ENCODE data around the gene SNAP29.

Gene SNAP29

DNA sequence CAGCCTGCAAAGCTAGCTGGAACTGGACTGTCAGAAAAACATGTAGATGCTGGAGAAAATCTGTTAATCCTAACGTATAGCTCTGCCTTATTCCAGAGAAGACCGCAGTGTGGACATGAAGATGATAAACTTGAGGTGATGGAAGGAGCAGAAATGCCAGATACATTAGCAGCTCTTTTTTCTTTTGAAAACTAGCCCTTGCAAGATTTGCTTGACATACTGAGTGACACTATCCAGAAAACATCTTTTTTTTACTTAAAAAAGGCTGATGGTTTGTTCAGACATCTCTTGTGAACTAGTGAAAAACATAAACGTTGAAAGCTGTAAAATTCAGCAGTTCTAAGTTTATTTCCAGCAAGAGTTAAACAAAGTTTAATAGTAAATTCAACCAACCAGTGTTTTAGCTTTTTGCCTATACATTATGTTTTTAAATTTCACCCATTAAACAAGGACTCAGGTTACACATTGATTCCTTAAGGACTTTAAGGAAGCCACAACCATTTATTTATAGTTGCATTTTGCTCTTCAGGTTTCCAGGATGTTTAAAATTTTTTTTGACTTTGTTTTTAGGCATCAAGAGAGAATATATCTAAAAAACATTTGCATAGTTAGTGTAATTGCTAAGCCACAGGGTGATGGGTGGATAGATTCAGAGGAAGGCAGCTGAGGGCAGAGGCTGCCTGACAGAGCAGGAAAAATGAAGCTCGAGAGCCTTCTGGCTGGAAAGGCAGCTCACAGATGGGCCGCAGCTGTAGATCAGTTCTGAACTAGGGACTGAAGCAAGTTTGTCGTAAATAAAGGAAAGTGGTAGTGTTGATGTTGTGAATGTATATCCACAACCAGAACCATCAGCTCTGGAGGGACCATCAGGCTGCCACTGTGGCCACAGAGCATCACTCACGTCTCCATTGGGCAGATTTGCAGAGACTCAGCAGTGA, 9.5 kb downstream of the SNAP29 start:
- no peak overlapping the region for H3K9ac ChIP-seq (ENCODE audit: low read depth, low read length)
- H3K36me3 ChIP-seq (ENCODE audit: insufficient read depth, low read length), result no peaks in the 10 kb centered on the region; the same call in 1 of the 2 replicates
- H3K4me1 ChIP-seq (ENCODE audit: insufficient read depth, low read length), result no peaks in the 10 kb centered on the region
- H3K9me3 ChIP-seq (ENCODE audit: control insufficient read depth, insufficient read depth, low read length), result no peaks in the 10 kb centered on the region

DNA sequence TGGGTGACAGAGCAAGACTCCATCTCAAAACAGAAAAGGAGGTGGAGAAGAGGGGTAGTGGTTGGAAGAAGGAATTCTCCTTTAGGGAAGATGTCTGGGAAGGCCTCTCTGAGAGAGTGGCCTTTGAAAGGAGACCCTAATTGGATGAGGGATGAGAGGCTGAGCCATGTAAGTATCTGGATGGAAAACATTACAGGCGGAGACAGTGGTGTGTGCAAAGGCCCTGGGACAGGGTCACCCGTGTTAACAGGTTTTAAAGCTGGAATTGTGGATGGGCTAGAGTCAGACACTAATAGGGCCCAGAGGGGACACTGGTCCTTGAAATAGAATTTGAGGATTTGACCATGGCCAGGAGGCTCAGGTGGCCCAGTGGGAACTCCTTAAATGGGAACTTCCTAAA, 10.4 kb downstream of the SNAP29 start:
- no peaks in the 10 kb centered on the region; the same call in 1 of the 2 replicates for H3K36me3 ChIP-seq (ENCODE audit: insufficient read depth, low read length)

DNA sequence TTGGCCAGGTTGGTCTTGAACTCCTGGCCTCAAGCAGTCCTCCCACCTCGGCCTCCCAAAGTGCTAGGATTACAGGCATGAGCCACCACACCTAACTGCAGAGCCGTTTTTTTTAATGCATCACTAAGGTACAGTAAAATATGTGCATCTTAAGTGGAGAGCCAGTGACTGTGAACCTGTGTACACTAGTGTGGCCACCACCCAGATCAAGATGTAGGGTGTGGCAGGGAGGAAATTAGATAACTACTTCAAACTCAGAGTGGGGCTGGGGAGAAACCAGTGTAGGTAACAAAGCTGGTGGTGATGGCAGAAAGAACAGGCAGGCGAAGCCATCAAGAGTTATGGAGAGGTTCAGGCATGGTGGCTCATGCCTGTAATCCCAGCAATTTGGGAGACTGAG, 14.4 kb downstream of the SNAP29 start:
- H3K4me1 ChIP-seq (ENCODE audit: insufficient read depth, low read length), result no peaks in the 10 kb centered on the region
- H3K36me3 ChIP-seq (ENCODE audit: insufficient read depth, low read length), result no peaks in the 10 kb centered on the region; the same call in 1 of the 2 replicates
- no peak overlapping the region for H3K9ac ChIP-seq (ENCODE audit: low read depth, low read length)

More for the DNA sequence above, 10.4 kb downstream of the SNAP29 start:
- Histone ChIP-seq H3K9me3 (ENCODE audit: control insufficient read depth, insufficient read depth, low read length) (no peaks in the 10 kb centered on the region), H3K9ac (ENCODE audit: low read depth, low read length) (no peak overlapping the region), H3K4me1 (ENCODE audit: insufficient read depth, low read length) (no peaks in the 10 kb centered on the region)

DNA sequence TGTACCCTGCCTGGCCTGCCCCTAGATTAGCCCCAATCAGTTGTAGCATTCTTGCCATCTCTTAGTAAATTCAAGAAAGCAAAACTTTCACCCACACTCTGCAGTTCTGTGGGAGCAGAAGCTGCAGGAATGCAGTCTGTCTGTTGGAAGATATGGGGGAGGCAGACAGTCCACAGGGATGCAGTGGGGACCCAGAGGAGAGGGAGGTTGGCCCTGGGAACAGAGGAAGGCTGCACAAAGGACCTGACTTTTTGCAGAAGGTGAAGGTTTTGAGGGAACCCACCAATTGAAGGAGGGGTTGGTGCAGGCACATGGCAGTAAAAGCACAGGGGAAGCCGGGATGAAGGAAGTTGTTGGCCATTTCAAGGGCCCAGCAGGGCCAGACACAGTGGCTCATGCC, 16.5 kb downstream of the SNAP29 start:
- no peak overlapping the region for H3K9ac ChIP-seq (ENCODE audit: low read depth, low read length)
- no peaks in the 10 kb centered on the region for H3K9me3 ChIP-seq (ENCODE audit: control insufficient read depth, insufficient read depth, low read length)
- H3K4me1 ChIP-seq (ENCODE audit: insufficient read depth, low read length), result no peaks in the 10 kb centered on the region
- H3K36me3 ChIP-seq (ENCODE audit: insufficient read depth, low read length), result no peaks in the 10 kb centered on the region; the same call in 1 of the 2 replicates

More for the DNA sequence above, 14.4 kb downstream of the SNAP29 start:
- no peaks in the 10 kb centered on the region for H3K9me3 ChIP-seq (ENCODE audit: control insufficient read depth, insufficient read depth, low read length)

DNA sequence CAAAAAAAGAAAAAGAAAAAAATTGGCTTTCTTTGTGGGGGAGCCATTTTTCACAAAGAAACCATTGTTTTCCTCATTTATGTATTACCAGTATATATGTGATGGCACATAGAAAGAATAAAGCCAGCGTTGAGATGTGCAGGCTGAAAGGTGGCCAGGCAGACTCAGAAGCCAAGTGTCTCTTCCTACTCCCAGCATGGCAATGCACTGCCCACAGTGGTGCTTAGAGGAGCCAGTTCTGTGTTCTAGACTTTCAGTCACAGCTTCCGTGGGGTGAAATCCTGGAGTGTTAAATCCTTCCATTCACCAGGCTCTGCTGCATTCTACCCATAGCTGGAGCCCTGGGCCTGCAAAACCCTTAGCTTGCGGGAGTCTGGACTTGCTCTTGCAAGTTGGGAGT, 18.9 kb downstream of the SNAP29 start:
- peaks cover 3% of the 10 kb centered on the region; the same call in 1 of the 2 replicates for H3K36me3 ChIP-seq (ENCODE audit: insufficient read depth, low read length)
- H3K4me1 ChIP-seq (ENCODE audit: insufficient read depth, low read length), result no peaks in the 10 kb centered on the region
- no peak overlapping the region for H3K9ac ChIP-seq (ENCODE audit: low read depth, low read length)
- no peaks in the 10 kb centered on the region for H3K9me3 ChIP-seq (ENCODE audit: control insufficient read depth, insufficient read depth, low read length)

DNA sequence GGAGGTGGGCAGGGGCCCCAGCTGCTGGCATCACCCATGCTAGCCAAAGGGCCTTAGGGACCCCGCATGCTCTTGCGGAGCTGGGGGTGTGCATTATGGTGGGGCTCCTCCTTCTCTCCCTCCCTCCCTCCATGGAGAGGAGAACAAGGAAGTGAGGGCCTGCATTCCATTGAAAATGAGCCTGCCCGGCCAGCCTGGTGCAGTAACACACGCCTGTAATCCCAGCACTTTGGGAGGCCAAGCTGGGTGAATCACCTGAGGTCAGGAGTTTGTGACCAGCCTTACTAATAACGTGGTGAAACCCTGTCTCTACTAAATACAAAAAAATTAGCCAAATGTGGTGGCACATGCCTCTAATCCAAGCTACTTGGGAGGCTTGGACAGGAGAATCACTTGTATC, 22.4 kb downstream of the SNAP29 start:
- peaks cover 3% of the 10 kb centered on the region; the same call in 1 of the 2 replicates for H3K36me3 ChIP-seq (ENCODE audit: insufficient read depth, low read length)
- no peaks in the 10 kb centered on the region for H3K4me1 ChIP-seq (ENCODE audit: insufficient read depth, low read length)
- H3K9ac ChIP-seq (ENCODE audit: low read depth, low read length), result no peak overlapping the region
- H3K9me3 ChIP-seq (ENCODE audit: control insufficient read depth, insufficient read depth, low read length), result no peaks in the 10 kb centered on the region

DNA sequence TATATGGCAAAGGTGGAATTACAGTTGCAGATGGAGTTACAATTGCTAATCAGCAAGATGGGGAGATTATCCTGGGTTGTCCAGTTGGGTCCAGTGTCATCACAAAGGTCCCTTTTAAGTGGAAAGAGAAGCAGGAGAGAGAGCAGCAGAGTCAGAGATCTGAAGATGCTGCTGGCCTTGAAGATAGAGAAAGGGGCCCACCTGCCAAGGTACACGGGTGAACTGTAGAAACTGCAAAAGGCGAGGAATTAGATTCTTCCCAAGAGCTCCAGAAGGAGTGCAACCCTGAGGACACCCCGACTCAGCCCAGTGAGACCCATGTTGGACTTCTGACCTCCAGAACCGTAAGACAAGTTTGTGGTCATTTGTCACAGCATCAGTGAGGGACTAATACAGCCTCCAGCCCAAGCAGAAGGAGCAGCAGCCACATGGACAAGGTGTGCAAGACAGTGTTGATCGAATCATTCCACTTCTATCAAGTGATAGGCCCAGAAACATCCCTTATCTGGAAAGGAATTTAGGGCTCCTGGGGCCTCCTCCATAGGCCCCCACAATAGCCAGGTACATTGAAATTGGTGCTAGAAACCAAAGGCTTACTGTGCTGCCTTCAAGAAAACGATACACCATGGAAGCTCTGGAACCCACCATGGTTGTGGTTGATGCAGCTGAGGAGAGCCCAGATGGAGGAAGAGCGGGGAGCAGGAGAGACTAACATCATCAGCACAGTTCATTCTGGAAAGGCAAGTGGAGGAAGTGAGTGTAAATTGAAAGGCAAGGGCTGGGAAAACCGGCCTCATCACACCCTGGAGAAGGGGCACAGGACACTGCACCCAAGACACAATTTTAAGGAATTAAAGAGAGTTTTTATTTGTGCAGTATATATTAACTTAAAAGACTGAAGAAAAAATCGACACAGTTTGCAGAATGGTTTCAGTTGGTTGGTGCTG, 23.3 kb downstream of the SNAP29 start:
- Histone ChIP-seq H3K36me3 (ENCODE audit: insufficient read depth, low read length) (peaks cover 3% of the 10 kb centered on the region; the same call in 1 of the 2 replicates), H3K9me3 (ENCODE audit: control insufficient read depth, insufficient read depth, low read length) (no peaks in the 10 kb centered on the region)

DNA sequence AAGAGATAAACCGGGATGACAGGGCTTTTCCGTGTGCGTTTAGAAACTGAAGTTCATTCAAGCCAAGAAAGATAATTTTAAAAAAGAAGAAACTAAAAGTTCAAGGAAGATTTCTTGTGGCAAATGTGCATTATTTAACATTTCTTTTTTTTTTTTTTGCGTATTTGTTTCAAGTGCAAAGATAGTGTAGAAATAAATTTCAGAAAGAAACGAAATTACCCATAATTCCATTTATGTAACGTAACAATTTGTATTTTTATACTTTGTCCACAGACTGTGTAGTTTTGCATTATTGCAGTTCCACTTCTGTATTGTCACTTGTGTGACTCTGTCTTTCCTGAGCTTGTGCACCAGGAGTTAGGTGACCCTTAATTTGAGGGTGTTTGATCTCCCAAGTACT, 24.0 kb downstream of the SNAP29 start:
- no peaks in the 10 kb centered on the region for H3K4me1 ChIP-seq (ENCODE audit: insufficient read depth, low read length)
- no peaks in the 10 kb centered on the region for H3K9me3 ChIP-seq (ENCODE audit: control insufficient read depth, insufficient read depth, low read length)
- peaks cover 3% of the 10 kb centered on the region; the same call in 1 of the 2 replicates for H3K36me3 ChIP-seq (ENCODE audit: insufficient read depth, low read length)
- no peak overlapping the region for H3K9ac ChIP-seq (ENCODE audit: low read depth, low read length)

More for the DNA sequence above, 23.3 kb downstream of the SNAP29 start:
- Histone ChIP-seq H3K9ac (ENCODE audit: low read depth, low read length) (no peak overlapping the region), H3K4me1 (ENCODE audit: insufficient read depth, low read length) (no peaks in the 10 kb centered on the region)

DNA sequence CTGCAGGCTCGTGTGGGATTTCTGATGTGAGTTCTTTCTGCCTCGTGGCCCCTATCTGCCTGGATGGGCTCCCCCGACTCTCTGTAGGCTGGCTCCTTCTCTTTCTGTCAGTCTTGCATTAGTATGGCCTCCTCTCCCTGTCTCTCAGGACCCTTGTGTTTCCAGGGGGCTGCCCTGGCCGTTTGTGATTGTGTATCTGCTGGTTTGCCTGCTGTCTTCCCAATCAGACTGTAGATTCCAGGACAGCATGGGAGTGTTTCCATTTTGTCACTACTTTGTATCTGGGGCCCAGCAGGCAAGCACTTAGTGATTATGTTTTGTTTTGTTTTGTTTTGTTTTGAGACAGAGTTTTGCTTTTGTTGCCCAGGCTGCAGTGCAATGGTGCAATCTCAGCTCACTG, 25.6 kb downstream of the SNAP29 start:
- no peak overlapping the region for H3K9ac ChIP-seq (ENCODE audit: low read depth, low read length)
- H3K36me3 ChIP-seq (ENCODE audit: insufficient read depth, low read length), result peaks cover 9% of the 10 kb centered on the region; the same call in 1 of the 2 replicates
- H3K4me1 ChIP-seq (ENCODE audit: insufficient read depth, low read length), result no peaks in the 10 kb centered on the region
- H3K9me3 ChIP-seq (ENCODE audit: control insufficient read depth, insufficient read depth, low read length), result no peaks in the 10 kb centered on the region

DNA sequence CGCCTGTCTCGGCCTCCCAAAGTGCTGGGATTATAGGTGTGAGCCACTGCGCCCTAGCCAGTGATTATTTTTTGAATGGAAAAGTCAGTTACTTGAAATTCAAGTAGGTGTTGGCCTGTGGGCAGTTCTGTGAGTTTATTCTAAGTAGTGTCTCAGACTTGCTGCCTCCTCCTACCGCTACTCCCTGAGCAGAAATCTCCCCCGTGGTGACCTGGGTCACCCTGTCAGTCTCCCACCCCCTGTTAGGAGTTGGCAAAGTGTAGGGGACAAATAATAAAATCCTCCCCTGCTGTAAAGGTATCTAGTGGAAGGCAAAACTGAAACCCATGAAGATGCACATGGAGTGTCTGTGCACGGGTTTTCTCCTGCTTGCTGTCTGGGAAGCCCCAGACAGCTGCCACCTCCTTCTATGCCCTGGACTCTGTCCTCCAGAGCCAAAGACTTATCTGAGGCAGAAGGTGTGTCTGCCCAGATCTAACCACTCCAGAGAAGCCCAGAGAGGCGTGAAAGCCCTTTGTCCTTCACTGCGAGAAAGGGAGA, 26.3 kb downstream of the SNAP29 start:
- H3K9ac ChIP-seq (ENCODE audit: low read depth, low read length), result no peak overlapping the region
- no peaks in the 10 kb centered on the region for H3K4me1 ChIP-seq (ENCODE audit: insufficient read depth, low read length)
- no peaks in the 10 kb centered on the region for H3K9me3 ChIP-seq (ENCODE audit: control insufficient read depth, insufficient read depth, low read length)
- peaks cover 12% of the 10 kb centered on the region for H3K36me3 ChIP-seq (ENCODE audit: insufficient read depth, low read length)

DNA sequence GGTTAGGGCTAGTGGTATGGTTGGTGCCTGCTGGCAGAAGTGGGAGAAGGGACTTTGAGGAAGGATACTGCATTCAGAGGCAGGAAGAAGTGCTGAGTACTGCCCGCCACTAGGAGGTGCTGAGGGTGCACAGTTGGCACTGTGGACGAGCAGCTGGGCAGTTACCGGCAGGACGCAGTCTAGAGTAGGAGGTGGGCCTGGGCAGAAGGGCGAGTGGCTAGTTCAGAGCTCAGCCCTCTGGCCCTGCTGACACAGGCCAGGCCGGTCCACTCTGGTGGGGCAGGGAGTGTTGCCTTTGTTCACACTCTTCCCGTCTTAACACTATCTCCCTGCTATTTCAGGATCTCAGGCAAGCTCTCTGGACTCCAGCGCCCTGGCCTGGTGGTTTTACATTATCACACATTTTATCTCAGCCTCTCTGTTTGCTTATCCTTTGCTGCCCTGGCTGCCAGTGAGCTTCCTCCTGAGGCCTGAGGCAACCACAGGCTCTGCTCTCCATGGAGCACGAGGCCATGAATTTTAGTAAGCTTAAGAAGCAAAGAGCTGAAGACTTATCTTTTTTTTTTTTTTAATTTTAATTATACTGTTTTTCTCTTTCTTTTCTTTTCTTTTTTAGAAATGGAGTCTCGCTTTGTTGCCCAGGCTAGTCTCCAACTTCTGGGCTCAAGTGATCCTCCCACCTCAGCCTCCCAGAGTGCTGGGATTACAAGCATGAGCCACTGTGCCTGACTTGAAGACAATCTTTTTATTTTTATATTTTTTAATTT, 26.9 kb downstream of the SNAP29 start:
- no peaks in the 10 kb centered on the region for H3K4me1 ChIP-seq (ENCODE audit: insufficient read depth, low read length)
- peaks cover 12% of the 10 kb centered on the region for H3K36me3 ChIP-seq (ENCODE audit: insufficient read depth, low read length)
- H3K9ac ChIP-seq (ENCODE audit: low read depth, low read length), result no peak overlapping the region
- H3K9me3 ChIP-seq (ENCODE audit: control insufficient read depth, insufficient read depth, low read length), result no peaks in the 10 kb centered on the region

DNA sequence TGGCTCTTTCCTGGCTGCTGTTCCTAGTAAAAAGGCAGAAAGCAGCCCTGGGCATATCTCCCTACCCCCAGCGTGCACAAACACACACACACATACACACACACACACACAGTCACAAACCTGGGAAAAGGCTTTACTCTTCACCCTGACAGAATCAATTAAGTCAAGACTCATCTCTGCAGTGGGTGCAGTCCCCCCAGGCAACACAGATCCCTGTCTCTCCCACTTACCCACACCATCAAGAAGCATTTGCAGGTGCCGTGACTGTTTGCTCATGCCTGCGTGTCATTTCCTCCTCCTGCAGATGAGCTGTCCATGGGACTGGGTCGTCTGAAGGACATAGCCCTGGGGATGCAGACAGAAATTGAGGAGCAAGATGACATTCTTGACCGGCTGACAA, 28.6 kb downstream of the SNAP29 start:
- H3K36me3 ChIP-seq (ENCODE audit: insufficient read depth, low read length), result peaks cover 9% of the 10 kb centered on the region; the same call in 1 of the 2 replicates
- no peaks in the 10 kb centered on the region for H3K9me3 ChIP-seq (ENCODE audit: control insufficient read depth, insufficient read depth, low read length)
- H3K9ac ChIP-seq (ENCODE audit: low read depth, low read length), result no peak overlapping the region
- no peaks in the 10 kb centered on the region for H3K4me1 ChIP-seq (ENCODE audit: insufficient read depth, low read length)

DNA sequence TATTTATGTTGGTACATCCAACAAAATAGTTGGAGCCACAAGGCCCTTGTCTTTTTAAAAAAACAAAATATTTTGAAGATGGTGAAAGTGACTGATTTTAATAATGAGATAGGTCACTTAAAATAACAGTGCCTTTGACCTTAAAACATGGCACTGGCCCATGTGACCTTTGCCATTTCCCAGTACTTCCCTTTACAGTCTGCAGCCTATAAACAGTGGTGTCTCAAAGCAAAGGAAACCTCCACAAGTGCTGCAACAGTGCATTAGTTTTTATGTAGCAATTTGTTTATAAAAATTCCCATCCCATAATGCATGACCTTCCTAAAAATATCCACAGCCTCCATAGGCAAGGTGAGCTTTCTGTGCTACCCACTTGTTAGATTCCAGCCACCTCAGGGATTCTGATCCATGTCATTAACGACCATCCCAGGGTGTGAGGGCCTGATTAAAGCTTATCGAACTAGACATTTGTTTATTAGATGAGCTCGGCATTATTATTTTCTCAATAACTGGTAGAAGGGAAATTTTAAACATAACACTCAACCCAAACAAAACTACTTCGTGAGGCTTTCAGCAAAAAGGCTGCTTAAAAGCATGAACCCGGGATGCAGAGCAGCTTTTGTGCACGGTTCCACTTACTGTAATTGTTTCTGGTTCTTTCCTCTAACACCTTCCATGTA, 30.4 kb downstream of the SNAP29 start:
- Histone ChIP-seq H3K9ac (ENCODE audit: low read depth, low read length) (no peak overlapping the region), H3K4me1 (ENCODE audit: insufficient read depth, low read length) (no peaks in the 10 kb centered on the region), H3K36me3 (ENCODE audit: insufficient read depth, low read length) (peaks cover 9% of the 10 kb centered on the region; the same call in 1 of the 2 replicates), H3K9me3 (ENCODE audit: control insufficient read depth, insufficient read depth, low read length) (no peaks in the 10 kb centered on the region)

Data from ES-I3 (cell line).